ENCODE measurements around the gene MYOT.

MYOT gene

GRCh38 chr5:137867664-137868063 lies at the start of gene MYOT:
Gene MYOT, plus strand, starts transcription at chr5:137867860. Its CDS starts 2,792 bp downstream, at chr5:137870652.
- no peaks in the 10 kb centered on the region for H3K9me3 ChIP-seq (ENCODE audit: control insufficient read depth, insufficient read depth, low read length)
- H3K9ac ChIP-seq (ENCODE audit: low read depth, low read length): no peak within 1 kb of the TSS
- H3K36me3 ChIP-seq (ENCODE audit: control insufficient read depth, insufficient read depth, low read length): no peaks in the 10 kb centered on the region
- H3K27me3 ChIP-seq (ENCODE audit: control insufficient read depth, insufficient read depth, low read length): no peaks in the 10 kb centered on the region
- H3K4me3 ChIP-seq (ENCODE audit: low read depth, low read length): no peak within 1 kb of the TSS
- no peak within 1 kb of the TSS for H3K27ac ChIP-seq (ENCODE audit: low read depth, low read length)
- no peaks in the 10 kb centered on the region for H3K4me1 ChIP-seq (ENCODE audit: control insufficient read depth, insufficient read depth, low read length)

GRCh38 chr5:137819766-137820165 lies 47.9 kb upstream of the MYOT start:
- Histone ChIP-seq H3K9ac (ENCODE audit: low read depth, low read length) (no peak overlapping the region), H3K36me3 (ENCODE audit: control insufficient read depth, insufficient read depth, low read length) (no peaks in the 10 kb centered on the region), H3K4me3 (ENCODE audit: low read depth, low read length) (no peak overlapping the region), H3K27me3 (ENCODE audit: control insufficient read depth, insufficient read depth, low read length) (no peaks in the 10 kb centered on the region), H3K9me3 (ENCODE audit: control insufficient read depth, insufficient read depth, low read length) (no peaks in the 10 kb centered on the region), H3K27ac (ENCODE audit: low read depth, low read length) (no peak overlapping the region), H3K4me1 (ENCODE audit: control insufficient read depth, insufficient read depth, low read length) (peaks cover 6% of the 10 kb centered on the region; the same call in 1 of the 2 replicates)

- H3K27me3 ChIP-seq (ENCODE audit: control insufficient read depth, insufficient read depth, low read length): no peaks in the 10 kb centered on the region
- H3K36me3 ChIP-seq (ENCODE audit: control insufficient read depth, insufficient read depth, low read length): no peaks in the 10 kb centered on the region
- no peak overlapping the region for H3K27ac ChIP-seq (ENCODE audit: low read depth, low read length)
- H3K4me1 ChIP-seq (ENCODE audit: control insufficient read depth, insufficient read depth, low read length): peaks cover 16% of the 10 kb centered on the region; the same call in 1 of the 2 replicates
- no peak overlapping the region for H3K4me3 ChIP-seq (ENCODE audit: low read depth, low read length)
- H3K9me3 ChIP-seq (ENCODE audit: control insufficient read depth, insufficient read depth, low read length): no peaks in the 10 kb centered on the region
- no peak overlapping the region for H3K9ac ChIP-seq (ENCODE audit: low read depth, low read length)
Measured at GRCh38 chr5:137822158-137822764, 45.4 kb upstream of the MYOT start.

- no peak overlapping the region for H3K27ac ChIP-seq (ENCODE audit: low read depth, low read length)
- peaks cover 16% of the 10 kb centered on the region; the same call in 1 of the 2 replicates for H3K4me1 ChIP-seq (ENCODE audit: control insufficient read depth, insufficient read depth, low read length)
- no peak overlapping the region for H3K9ac ChIP-seq (ENCODE audit: low read depth, low read length)
- H3K4me3 ChIP-seq (ENCODE audit: low read depth, low read length): no peak overlapping the region
- H3K27me3 ChIP-seq (ENCODE audit: control insufficient read depth, insufficient read depth, low read length): no peaks in the 10 kb centered on the region
- H3K36me3 ChIP-seq (ENCODE audit: control insufficient read depth, insufficient read depth, low read length): no peaks in the 10 kb centered on the region
- H3K9me3 ChIP-seq (ENCODE audit: control insufficient read depth, insufficient read depth, low read length): no peaks in the 10 kb centered on the region
Measured at GRCh38 chr5:137822984-137823383, 44.7 kb upstream of the MYOT start.

- H3K27me3 ChIP-seq (ENCODE audit: control insufficient read depth, insufficient read depth, low read length): no peaks in the 10 kb centered on the region
- H3K9ac ChIP-seq (ENCODE audit: low read depth, low read length): no peak overlapping the region
- no peaks in the 10 kb centered on the region for H3K9me3 ChIP-seq (ENCODE audit: control insufficient read depth, insufficient read depth, low read length)
- peak overlapping the region; percentile 31 for H3K27ac ChIP-seq (ENCODE audit: low read depth, low read length)
- H3K4me3 ChIP-seq (ENCODE audit: low read depth, low read length): no peak overlapping the region
- no peaks in the 10 kb centered on the region for H3K36me3 ChIP-seq (ENCODE audit: control insufficient read depth, insufficient read depth, low read length)
- peaks cover 16% of the 10 kb centered on the region; the same call in 1 of the 2 replicates for H3K4me1 ChIP-seq (ENCODE audit: control insufficient read depth, insufficient read depth, low read length)
Measured at GRCh38 chr5:137825165-137825564, 42.5 kb upstream of the MYOT start.

GRCh38 chr5:137826067-137826466 lies 41.6 kb upstream of the MYOT start:
- H3K36me3 ChIP-seq (ENCODE audit: control insufficient read depth, insufficient read depth, low read length): no peaks in the 10 kb centered on the region
- H3K4me1 ChIP-seq (ENCODE audit: control insufficient read depth, insufficient read depth, low read length): peaks cover 16% of the 10 kb centered on the region; the same call in 1 of the 2 replicates

GRCh38 chr5:137828180-137828579 lies 39.5 kb upstream of the MYOT start:
- H3K9ac ChIP-seq (ENCODE audit: low read depth, low read length): no peak overlapping the region
- no peaks in the 10 kb centered on the region for H3K27me3 ChIP-seq (ENCODE audit: control insufficient read depth, insufficient read depth, low read length)
- no peak overlapping the region for H3K4me3 ChIP-seq (ENCODE audit: low read depth, low read length)
- no peaks in the 10 kb centered on the region for H3K9me3 ChIP-seq (ENCODE audit: control insufficient read depth, insufficient read depth, low read length)
- no peaks in the 10 kb centered on the region for H3K36me3 ChIP-seq (ENCODE audit: control insufficient read depth, insufficient read depth, low read length)
- peaks cover 18% of the 10 kb centered on the region for H3K4me1 ChIP-seq (ENCODE audit: control insufficient read depth, insufficient read depth, low read length)
- no peak overlapping the region for H3K27ac ChIP-seq (ENCODE audit: low read depth, low read length)

More at GRCh38 chr5:137826067-137826466, 41.6 kb upstream of the MYOT start:
- no peak overlapping the region for H3K27ac ChIP-seq (ENCODE audit: low read depth, low read length)
- no peak overlapping the region for H3K9ac ChIP-seq (ENCODE audit: low read depth, low read length)
- no peak overlapping the region for H3K4me3 ChIP-seq (ENCODE audit: low read depth, low read length)
- H3K9me3 ChIP-seq (ENCODE audit: control insufficient read depth, insufficient read depth, low read length): no peaks in the 10 kb centered on the region
- no peaks in the 10 kb centered on the region for H3K27me3 ChIP-seq (ENCODE audit: control insufficient read depth, insufficient read depth, low read length)

- Histone ChIP-seq H3K9ac (ENCODE audit: low read depth, low read length) (no peak overlapping the region), H3K27ac (ENCODE audit: low read depth, low read length) (no peak overlapping the region), H3K36me3 (ENCODE audit: control insufficient read depth, insufficient read depth, low read length) (no peaks in the 10 kb centered on the region), H3K9me3 (ENCODE audit: control insufficient read depth, insufficient read depth, low read length) (no peaks in the 10 kb centered on the region), H3K4me3 (ENCODE audit: low read depth, low read length) (no peak overlapping the region), H3K27me3 (ENCODE audit: control insufficient read depth, insufficient read depth, low read length) (no peaks in the 10 kb centered on the region), H3K4me1 (ENCODE audit: control insufficient read depth, insufficient read depth, low read length) (peaks cover 23% of the 10 kb centered on the region)
Measured at GRCh38 chr5:137828664-137829063, 39.0 kb upstream of the MYOT start.

- Histone ChIP-seq H3K36me3 (ENCODE audit: control insufficient read depth, insufficient read depth, low read length) (no peaks in the 10 kb centered on the region), H3K27me3 (ENCODE audit: control insufficient read depth, insufficient read depth, low read length) (no peaks in the 10 kb centered on the region), H3K27ac (ENCODE audit: low read depth, low read length) (no peak overlapping the region), H3K9me3 (ENCODE audit: control insufficient read depth, insufficient read depth, low read length) (no peaks in the 10 kb centered on the region), H3K4me3 (ENCODE audit: low read depth, low read length) (no peak overlapping the region), H3K4me1 (ENCODE audit: control insufficient read depth, insufficient read depth, low read length) (peaks cover 27% of the 10 kb centered on the region), H3K9ac (ENCODE audit: low read depth, low read length) (no peak overlapping the region)
Measured at GRCh38 chr5:137831105-137831504, 36.6 kb upstream of the MYOT start.

- Histone ChIP-seq H3K9me3 (ENCODE audit: control insufficient read depth, insufficient read depth, low read length) (no peaks in the 10 kb centered on the region), H3K9ac (ENCODE audit: low read depth, low read length) (no peak overlapping the region), H3K4me3 (ENCODE audit: low read depth, low read length) (no peak overlapping the region), H3K27me3 (ENCODE audit: control insufficient read depth, insufficient read depth, low read length) (no peaks in the 10 kb centered on the region), H3K4me1 (ENCODE audit: control insufficient read depth, insufficient read depth, low read length) (peaks cover 27% of the 10 kb centered on the region), H3K36me3 (ENCODE audit: control insufficient read depth, insufficient read depth, low read length) (no peaks in the 10 kb centered on the region), H3K27ac (ENCODE audit: low read depth, low read length) (no peak overlapping the region)
Measured at GRCh38 chr5:137831526-137831925, 36.1 kb upstream of the MYOT start.

GRCh38 chr5:137832416-137832815 lies 35.2 kb upstream of the MYOT start:
- Histone ChIP-seq H3K4me1 (ENCODE audit: control insufficient read depth, insufficient read depth, low read length) (peaks cover 33% of the 10 kb centered on the region), H3K4me3 (ENCODE audit: low read depth, low read length) (no peak overlapping the region), H3K27ac (ENCODE audit: low read depth, low read length) (no peak overlapping the region), H3K27me3 (ENCODE audit: control insufficient read depth, insufficient read depth, low read length) (no peaks in the 10 kb centered on the region), H3K9me3 (ENCODE audit: control insufficient read depth, insufficient read depth, low read length) (no peaks in the 10 kb centered on the region), H3K36me3 (ENCODE audit: control insufficient read depth, insufficient read depth, low read length) (no peaks in the 10 kb centered on the region), H3K9ac (ENCODE audit: low read depth, low read length) (no peak overlapping the region)

All from HUES48 (cell line).